G401.6 (cell line): ENCODE measurements around the gene UNC13A.
"Not testable (repeated sequence)": the region's sequence is repeated elsewhere in the genome, so short reads cannot be mapped to it uniquely, and the experiment has no call there.

ENCODE experiments used
- FAIRE-seq: peaks from 2 replicates; lab custom pipeline; 2012; peaks lifted over from hg19 to GRCh38; lab: Jason Lieb, UNC

UNC13A gene

DNA sequence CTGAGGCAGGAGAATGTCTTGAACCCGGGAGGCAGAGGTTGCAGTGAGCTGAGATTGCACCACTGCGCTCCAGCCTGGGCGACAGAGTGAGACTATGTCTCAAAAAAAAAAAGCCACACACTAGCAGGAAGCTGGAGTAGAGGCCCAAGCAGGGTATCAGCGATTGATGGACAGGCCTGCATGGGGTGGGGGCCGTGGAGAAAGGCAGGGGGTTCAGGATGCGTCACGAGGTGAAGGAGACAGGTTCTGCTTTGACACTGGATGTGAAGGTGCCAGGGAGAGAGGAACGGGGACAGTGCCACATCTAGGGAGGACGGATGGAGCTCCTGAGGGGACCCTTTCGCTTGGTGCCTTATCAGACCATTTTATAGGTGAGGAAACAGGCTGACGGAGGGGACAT, 125.6 kb downstream of the UNC13A start:
- no peak for FAIRE-seq

DNA sequence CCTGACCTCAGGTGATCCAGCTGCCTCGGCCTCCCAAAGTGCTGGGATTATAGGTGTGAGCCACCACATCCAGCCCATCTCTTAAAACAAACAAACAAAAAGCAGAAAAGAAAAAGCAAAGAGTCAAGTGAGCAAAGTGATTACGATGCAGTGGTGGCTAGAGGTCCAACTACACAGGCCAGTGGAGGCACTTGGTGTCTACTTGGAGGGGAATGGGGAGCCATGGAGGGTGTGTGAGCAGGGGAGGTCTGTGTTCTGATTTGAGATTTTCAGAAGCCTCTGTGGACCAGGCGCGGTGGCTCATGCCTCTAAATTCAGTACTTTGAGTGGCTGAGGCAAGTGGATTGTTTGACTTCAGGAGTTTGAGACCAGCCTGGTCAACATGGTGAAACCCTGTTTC, 126.1 kb downstream of the UNC13A start:
- no peak for FAIRE-seq

DNA sequence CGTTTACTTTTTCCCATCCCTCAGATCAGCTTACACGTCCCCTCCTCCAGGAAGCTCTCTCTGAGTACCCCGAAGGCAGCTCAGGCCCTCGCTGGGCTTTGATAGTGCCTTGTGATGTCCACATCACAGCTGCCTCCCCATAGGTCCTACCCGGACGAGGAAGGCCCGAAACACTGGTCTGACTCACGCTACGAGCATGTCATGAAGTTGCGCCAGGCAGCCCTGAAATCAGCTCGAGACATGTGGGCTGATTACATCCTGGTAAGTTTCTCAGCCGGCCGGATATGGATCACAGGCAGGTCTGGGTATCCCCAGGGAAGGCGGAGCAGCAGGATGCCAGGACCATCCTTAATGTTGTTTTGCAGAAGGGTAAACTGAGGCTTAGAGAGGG, 128.0 kb downstream of the UNC13A start:
- no peak for FAIRE-seq

DNA sequence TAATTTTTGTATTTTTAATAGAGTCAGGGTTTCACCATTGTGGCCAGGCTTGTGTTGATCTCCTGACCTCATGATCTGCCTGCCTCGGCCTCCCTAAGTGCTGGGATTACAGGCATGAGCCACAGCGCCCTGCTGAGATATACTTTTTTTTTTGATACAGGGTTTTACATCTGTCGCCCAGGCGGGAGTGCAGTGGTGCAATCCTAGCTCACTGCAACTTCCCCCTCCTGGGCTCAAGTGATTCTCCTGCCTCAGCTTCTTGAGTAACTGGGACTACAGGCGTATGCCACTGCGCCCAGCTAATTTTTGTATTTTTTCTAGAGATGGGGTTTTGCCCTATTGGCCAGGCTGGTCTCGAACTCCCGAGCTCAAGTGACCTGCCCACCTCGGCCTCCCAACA, 130.7 kb downstream of the UNC13A start:
- no peak for FAIRE-seq

DNA sequence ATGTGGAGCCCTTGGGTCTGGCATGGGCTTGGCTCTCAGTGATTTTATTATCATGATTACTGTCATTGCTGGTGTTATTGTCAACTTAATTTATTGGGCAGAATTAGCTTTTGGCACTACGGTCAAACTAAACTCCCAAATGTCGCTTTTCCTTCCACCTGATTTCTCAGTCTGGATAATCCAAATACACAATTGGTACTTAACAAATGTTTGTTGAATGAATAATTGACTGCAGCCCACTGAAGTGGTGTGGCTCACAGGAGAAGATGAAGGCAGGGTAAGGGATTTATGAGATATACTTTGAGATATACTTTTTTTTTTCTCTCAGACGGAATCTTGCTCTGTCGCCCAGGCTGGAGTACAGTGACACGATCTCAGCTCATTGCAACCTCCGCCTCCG, 131.2 kb downstream of the UNC13A start:
- no peak for FAIRE-seq

DNA sequence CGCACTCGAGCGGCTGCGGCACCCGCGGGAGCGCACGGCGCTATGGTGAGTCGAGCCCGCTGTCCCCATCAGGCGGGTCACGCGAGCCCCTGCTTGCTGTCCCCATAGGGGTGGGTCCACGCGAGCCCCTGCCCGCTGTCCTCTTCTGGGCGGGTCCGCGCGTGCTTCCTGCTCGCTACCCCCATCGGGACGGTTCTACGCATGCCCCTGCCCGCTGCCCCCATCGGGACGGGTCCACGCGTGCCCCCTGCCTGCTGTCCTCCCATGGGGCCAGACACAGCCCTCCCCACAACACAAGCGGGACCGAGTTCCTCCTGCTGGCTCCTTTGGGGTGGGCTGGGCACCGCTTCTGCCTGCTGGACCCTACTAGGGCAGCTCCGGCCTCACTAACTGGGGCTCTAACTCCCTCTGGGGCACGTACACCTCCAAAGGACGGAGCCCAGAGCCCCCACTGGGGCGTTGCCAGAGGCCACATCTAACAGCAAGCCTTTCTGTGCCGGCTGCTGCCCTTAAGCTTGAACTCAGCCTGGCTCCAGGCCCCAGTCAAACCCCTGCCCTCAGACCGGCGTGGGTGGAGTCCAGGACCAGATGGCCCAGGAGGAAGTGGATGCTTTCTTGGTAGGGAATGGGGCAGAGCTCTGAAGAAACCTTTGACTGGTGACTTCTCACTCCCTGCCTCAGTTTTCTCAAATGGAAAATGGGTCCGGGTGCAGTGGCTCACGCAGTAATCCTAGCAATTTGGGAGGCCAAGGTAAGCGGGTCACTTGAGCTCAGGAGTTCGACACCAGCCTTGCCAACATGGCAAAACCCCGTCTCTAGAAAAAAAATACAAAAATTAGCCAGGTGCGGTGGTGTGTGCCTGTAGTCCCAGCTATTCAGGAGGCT, 132.0 kb downstream of the UNC13A start:
- FAIRE-seq, result no peak

DNA sequence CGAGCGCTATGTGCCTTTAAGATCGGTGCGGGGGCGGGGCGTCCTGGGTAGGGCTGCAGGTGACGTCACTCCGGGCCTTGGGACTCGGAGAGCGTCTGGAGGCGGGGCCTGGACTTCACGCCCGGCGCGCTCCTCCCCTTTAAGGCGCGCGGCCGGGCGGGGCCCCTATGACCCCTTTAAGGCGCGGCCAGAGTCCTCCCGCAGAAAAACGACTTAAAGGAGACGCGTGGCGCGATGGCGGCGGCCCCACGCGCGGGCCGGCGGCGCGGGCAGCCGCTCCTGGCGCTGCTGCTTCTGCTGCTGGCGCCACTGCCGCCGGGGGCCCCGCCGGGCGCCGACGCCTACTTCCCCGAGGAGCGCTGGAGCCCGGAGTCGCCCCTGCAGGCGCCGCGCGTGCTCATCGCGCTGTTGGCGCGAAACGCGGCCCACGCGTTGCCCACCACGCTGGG, 132.7 kb downstream of the UNC13A start, which contains the start of gene COLGALT1:
Gene COLGALT1 (plus strand): TSS at position 170 of the 449 bp plus-strand sequence. CDS start 65 bp downstream, at position 235.
- FAIRE-seq, result peak; percentile 96

DNA sequence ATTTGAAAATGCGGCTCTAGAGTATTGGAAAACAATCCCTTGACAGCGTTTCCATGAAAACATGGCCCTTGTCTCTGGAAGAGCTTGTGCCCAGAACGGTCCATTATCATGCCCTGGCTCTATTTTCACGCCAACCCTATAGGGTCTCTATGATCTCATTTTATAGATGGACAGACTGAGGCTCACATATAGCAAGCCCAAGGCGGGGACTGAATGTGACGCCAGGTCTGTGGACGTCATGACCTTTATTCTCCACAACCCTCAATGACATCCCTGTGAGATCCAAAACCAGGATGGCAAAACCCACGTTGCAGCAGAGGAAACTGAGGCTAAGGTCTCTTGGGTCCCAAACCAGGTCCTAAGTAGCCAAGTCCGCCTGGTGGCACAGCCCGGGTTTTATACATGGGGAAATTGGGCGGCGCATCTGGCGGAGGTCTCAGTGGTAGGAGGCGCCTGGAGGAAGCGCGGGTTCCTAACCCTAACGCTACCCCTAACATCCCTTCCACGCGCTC, 133.1 kb downstream of the UNC13A start:
- FAIRE-seq, result no peak

DNA sequence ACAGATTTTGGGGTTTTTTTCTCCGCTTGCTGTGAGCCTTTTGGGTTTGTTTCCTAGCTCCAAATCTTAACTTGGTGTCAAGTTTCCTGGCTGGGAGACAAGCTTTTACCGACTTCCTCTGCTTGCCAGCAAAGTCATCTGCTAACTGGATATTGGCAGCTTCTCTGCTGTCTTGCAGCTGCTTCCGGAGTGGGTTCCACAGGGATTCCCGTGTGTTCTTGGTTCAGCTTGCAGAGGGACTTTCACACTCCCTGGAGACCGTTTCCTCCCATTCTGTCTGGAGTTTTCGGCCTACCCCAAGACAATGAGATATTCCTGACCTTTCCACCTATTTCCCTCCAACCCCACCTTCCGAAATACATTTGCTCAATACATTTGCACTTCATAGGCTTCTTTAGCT, 134.9 kb downstream of the UNC13A start:
- FAIRE-seq, result no peak

DNA sequence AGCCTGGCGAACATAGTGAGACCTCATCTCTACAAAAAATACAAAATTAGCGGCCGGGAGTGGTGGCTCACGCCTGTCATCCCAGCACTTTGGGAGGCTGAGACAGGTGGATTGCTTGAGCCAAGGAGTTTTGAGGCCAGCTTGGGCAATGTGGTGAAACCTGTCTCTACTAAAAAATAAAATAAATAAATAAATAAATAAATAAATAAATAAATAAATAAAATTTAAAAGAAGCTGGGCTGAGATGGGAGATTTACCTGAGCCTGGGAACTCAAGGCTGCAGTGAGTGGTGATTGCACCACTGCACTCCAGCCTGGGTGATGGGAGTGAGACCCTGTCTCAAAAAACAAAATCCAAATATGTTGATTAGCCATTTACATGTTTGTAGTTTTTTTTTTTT, 135.4 kb downstream of the UNC13A start:
- not testable (repeated sequence) for FAIRE-seq
